Fibroblast of mammary gland (primary cell): ENCODE measurements around the gene AK2.
A peak's percentile ranks its signal among the peaks of the same experiment; 100 is the strongest.
"Not testable (repeated sequence)": the region's sequence is repeated elsewhere in the genome, so short reads cannot be mapped to it uniquely, and the experiment has no call there.

Experiments
- DNase-seq: peaks from one replicate; pipeline ENCODE4 v3.0.0-alpha.2; 2010; ENCODE audit warnings: low read depth
- H3K4me3 ChIP-seq: 2 replicates; pipeline ENCODE4 v1.5.1; 2011; ENCODE audit warnings: low read depth, mild to moderate bottlenecking, low read length, moderate library complexity; ENCODE audit not compliant: control insufficient read depth
- CTCF ChIP-seq: conservative IDR thresholded peaks from 2 replicates; pipeline ENCODE4 v1.5.1; 2011; ENCODE audit warnings: low read depth, low read length, inconsistent platforms; ENCODE audit not compliant: control insufficient read depth, insufficient read depth

The AK2 gene

DNA sequence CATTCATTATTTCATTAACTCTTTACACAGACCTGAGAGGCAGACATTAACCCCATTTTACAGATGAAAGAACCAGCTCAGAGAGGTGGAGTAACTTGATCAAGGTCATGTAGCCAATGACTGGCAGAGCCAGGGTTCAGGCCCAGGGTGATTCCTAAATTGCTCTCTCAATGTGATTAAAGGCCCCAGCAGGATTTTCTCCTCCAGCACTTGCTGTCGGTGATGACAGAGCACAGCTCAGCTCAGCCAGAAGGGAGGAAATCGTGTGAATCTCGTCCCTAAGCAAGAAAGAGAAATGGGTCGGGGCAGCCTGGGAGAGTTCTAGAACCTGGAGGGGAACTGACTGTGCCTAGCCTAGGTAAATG lies 52.6 kb downstream of the AK2 start:
- H3K4me3 ChIP-seq = no peak overlapping the region
- no peak for DNase-seq
- TF ChIP-seq CTCF = no peak

DNA sequence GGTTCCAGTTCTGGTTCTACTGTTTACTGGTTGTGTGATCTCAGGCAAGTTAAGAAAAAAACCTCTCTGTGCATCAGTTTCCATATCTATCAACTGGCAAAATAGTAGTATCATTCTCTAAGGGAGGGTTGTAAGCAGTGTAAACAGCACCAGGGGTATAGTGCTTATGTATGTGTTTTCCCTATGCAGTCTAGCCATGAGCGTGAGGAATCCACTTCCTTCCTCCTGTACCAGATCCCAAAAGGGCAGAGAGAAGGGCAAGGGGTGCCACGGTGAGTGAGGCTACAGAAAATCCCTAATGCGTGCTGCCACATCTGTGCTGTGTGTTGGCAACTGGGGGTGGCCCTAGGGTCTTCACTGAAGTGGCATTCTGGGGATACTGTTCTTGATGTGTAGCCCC lies 53.7 kb downstream of the AK2 start:
- no peak for TF ChIP-seq CTCF
- no peak overlapping the region for H3K4me3 ChIP-seq
- no peak for DNase-seq

- no peak for TF ChIP-seq CTCF
- peak; percentile 87 for DNase-seq
- H3K4me3 ChIP-seq = no peak overlapping the region
Measured at GRCh38 chr1:32981003-32981901, 55.4 kb downstream of the AK2 start.

DNA sequence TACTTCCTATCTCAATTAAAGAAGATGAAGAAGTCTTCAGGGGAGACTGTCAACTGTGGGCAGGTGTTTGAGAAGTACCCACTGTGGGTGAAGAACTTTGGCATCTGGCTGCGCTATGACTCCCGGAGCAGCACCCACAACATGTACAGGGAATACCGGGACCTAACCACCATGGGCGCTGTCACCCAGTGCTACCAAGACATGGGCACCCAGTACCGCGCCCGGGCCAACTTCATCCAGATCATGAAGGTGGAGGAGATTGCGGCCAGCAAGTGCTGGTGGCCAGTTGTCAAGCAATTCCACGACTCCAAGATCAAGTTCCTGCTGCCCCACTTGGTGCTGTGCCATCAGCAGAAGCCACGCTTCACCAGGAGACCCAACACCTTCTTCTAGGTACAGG lies 56.6 kb downstream of the AK2 start:
- DNase-seq = no peak
- TF ChIP-seq CTCF = no peak

GRCh38 chr1:32978854-32979253 lies 57.8 kb downstream of the AK2 start:
- no peak for TF ChIP-seq CTCF
- no peak overlapping the region for H3K4me3 ChIP-seq
- DNase-seq = no peak

More for the DNA sequence above, 56.6 kb downstream of the AK2 start:
- H3K4me3 ChIP-seq = no peak overlapping the region

- H3K4me3 ChIP-seq = no peak overlapping the region
- no peak for DNase-seq
- no peak for TF ChIP-seq CTCF
Measured at GRCh38 chr1:32977546-32978087, 59.1 kb downstream of the AK2 start.

DNA sequence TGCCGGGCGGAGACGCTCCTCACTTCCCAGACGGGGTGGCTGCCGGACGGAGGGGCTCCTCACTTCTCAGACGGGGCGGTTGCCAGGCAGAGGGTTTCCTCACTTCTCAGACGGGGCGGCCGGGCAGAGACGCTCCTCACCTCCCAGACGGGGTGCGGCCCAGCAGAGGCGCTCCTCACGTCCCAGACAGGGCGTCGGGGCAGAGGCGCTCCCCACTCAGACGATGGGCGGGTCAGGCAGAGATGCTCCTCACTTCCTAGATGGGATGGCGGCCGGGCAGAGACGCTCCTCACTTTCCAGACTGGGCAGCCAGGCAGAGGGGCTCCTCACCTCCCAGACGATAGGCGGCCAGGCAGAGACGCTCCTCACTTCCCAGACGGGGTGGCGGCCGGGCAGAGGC lies 61.6 kb downstream of the AK2 start:
- not testable (repeated sequence) for H3K4me3 ChIP-seq, DNase-seq

- peak overlapping the region; percentile 49 for H3K4me3 ChIP-seq
- DNase-seq = not testable (repeated sequence)
Measured at GRCh38 chr1:32973458-32973857, 63.2 kb downstream of the AK2 start.
